HepG2 (cell line): Measurements from ENCODE around the gene ANTXR1. TPM values are rescaled to one million over a fixed set of nuclear protein-coding genes. Genes with fewer than 3 reads are reported as not detected.

Experiments used
- BHLHE40 ChIP-seq: IDR thresholded peaks from 2 replicates; pipeline ENCODE4 v1.6.1; 2011; ENCODE audit warnings: low read length, improper control_type of control experiment
- GATAD2A ChIP-seq: IDR thresholded peaks from 2 replicates; pipeline ENCODE4 v1.6.1; 2016
- HNF4G ChIP-seq, 2 experiments: sonication (generic) in 1 of 2; formaldehyde crosslinking in 1 of 2; IDR thresholded peaks; 2 replicates each; pipeline versions ENCODE4 v1.4.0 to v1.6.1; 2011 to 2020; ENCODE audit warnings: borderline replicate concordance in 2 of 2, low read depth in 2 of 2, mild to moderate bottlenecking in 2 of 2, low read length in 1 of 2, missing genetic modification reagents in 1 of 2, moderate library complexity in 1 of 2
- MEF2D ChIP-seq: sonication (generic); formaldehyde crosslinking; IDR thresholded peaks from 2 replicates; pipeline ENCODE4 v1.5.1; 2020; ENCODE audit warnings: mild to moderate bottlenecking, missing genetic modification reagents
- RFX1 ChIP-seq: fragments of 450-650 bp; IDR thresholded peaks from 2 replicates; pipeline ENCODE4 v1.6.1; 2017
- RXRB ChIP-seq: IDR thresholded peaks from 2 replicates; pipeline ENCODE4 v1.6.1; 2016; ENCODE audit warnings: borderline replicate concordance, missing genetic modification reagents, missing compliant biosample characterization
- ZEB1 ChIP-seq: IDR thresholded peaks from 2 replicates; pipeline ENCODE4 v1.6.1; 2012; ENCODE audit warnings: mild to moderate bottlenecking, low read depth, inconsistent platforms; ENCODE audit not compliant: insufficient replicate concordance
- ZNF232 ChIP-seq: sonication (generic); formaldehyde crosslinking; IDR thresholded peaks from 2 replicates; pipeline ENCODE4 v1.4.0; 2020; ENCODE audit warnings: missing genetic modification reagents, borderline replicate concordance
- ZNF615 ChIP-seq: sonication (generic); formaldehyde crosslinking; IDR thresholded peaks from 2 replicates; pipeline ENCODE4 v1.5.0; 2020; ENCODE audit warnings: mild to moderate bottlenecking, missing genetic modification reagents, borderline replicate concordance
- ZNF792 ChIP-seq: IDR thresholded peaks from 2 replicates; pipeline ENCODE4 v1.6.1; 2016
- ZSCAN12 ChIP-seq: sonication (generic); formaldehyde crosslinking; IDR thresholded peaks from 2 replicates; pipeline ENCODE4 v1.9.0; 2021; ENCODE audit warnings: mild to moderate bottlenecking, missing genetic modification reagents
- polyA plus RNA-seq, 8 experiments: library from polyadenylated mRNA; depleted of rRNA in 3 of 8; stranded (reverse) in 7 of 8; unstranded in 1 of 8; fragments of >200 nt; fragmentation: Illumina TruSeq in 4 of 8; extraction: Trizol in 4 of 8; gene quantifications; 2 replicates each; pipeline versions ENCODE4 v1.2.1 to v1.2.3, GENCODE V29; 2011 to 2016; ENCODE audit warnings: low read depth in 4 of 8, missing spikeins in 1 of 8, mixed read lengths in 1 of 8; ENCODE audit not compliant: insufficient read depth in 1 of 8
- total RNA-seq, 5 experiments: library from RNA; depleted of rRNA; stranded (reverse); fragments of >200 nt; fragmentation: Illumina TruSeq; extraction: Trizol; gene quantifications; 2 replicates each; pipeline ENCODE4 v1.2.3, GENCODE V29; 2016; ENCODE audit warnings: low read depth in 1 of 5
- TF ChIP-seq, protein P1 (sequence below): sonication (generic); formaldehyde crosslinking; IDR thresholded peaks from one replicate; pipeline ENCODE4 v1.5.1; 2020; ENCODE audit warnings: mild to moderate bottlenecking, missing genetic modification reagents; ENCODE audit errors: not compliant biosample characterization
- TF ChIP-seq, protein P2 (sequence below): sonication (generic); formaldehyde crosslinking; conservative IDR thresholded peaks from 2 replicates; pipeline ENCODE4 v1.4.0; 2020; ENCODE audit warnings: missing genetic modification reagents
- TF ChIP-seq, protein P3 (sequence below): fragments of 450-650 bp; IDR thresholded peaks from 2 replicates; pipeline ENCODE4 v1.6.1; 2017
- TF ChIP-seq, protein P4 (sequence below): sonication (generic); formaldehyde crosslinking; IDR thresholded peaks from 2 replicates; pipeline ENCODE4 v1.4.0; 2020; ENCODE audit warnings: missing genetic modification reagents, borderline replicate concordance

The ANTXR1 gene
- total and polyA plus RNA-seq, 2 of the 13 experiments (the other 11 are each of a cell fraction or from before 2014, with no cell fraction given): 4.5 to 12.7 TPM

DNA sequence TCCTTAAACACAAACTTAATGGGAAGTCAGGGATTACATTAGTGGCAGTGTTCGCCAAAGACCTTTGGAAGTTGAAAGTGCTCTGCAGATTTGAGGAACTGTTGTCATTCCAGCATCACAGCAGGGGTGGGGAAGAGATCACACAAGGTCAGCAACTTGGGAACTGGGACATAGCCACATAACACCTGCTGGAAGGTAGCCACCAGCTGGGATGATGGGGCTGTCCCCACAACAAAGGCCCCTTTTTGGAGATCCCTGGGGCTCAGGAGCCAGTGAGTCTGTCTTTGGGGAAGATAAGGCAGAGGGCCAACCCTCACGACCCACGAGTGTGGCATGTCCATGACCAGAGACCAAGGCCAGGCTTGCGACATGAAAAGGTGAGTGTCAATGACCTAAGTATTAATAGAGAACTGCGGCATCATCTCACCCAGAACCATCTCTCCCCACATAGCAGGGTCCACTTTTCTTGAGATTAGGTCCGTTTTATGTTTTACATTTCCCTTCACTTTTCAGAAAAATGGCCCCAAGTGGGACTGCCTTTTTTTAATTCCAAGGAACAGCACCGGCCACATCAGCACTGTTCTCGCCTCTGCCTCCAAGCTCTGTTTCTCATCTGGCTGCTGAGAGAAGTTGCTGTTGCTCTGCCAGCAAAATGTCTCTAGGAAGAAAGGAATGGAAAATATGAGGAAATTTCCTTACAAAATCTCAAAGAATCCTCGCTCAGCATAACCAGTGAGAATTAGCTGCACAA is 267.1 kb downstream of the ANTXR1 start (continued):
- TF ChIP-seq, protein P1, sequence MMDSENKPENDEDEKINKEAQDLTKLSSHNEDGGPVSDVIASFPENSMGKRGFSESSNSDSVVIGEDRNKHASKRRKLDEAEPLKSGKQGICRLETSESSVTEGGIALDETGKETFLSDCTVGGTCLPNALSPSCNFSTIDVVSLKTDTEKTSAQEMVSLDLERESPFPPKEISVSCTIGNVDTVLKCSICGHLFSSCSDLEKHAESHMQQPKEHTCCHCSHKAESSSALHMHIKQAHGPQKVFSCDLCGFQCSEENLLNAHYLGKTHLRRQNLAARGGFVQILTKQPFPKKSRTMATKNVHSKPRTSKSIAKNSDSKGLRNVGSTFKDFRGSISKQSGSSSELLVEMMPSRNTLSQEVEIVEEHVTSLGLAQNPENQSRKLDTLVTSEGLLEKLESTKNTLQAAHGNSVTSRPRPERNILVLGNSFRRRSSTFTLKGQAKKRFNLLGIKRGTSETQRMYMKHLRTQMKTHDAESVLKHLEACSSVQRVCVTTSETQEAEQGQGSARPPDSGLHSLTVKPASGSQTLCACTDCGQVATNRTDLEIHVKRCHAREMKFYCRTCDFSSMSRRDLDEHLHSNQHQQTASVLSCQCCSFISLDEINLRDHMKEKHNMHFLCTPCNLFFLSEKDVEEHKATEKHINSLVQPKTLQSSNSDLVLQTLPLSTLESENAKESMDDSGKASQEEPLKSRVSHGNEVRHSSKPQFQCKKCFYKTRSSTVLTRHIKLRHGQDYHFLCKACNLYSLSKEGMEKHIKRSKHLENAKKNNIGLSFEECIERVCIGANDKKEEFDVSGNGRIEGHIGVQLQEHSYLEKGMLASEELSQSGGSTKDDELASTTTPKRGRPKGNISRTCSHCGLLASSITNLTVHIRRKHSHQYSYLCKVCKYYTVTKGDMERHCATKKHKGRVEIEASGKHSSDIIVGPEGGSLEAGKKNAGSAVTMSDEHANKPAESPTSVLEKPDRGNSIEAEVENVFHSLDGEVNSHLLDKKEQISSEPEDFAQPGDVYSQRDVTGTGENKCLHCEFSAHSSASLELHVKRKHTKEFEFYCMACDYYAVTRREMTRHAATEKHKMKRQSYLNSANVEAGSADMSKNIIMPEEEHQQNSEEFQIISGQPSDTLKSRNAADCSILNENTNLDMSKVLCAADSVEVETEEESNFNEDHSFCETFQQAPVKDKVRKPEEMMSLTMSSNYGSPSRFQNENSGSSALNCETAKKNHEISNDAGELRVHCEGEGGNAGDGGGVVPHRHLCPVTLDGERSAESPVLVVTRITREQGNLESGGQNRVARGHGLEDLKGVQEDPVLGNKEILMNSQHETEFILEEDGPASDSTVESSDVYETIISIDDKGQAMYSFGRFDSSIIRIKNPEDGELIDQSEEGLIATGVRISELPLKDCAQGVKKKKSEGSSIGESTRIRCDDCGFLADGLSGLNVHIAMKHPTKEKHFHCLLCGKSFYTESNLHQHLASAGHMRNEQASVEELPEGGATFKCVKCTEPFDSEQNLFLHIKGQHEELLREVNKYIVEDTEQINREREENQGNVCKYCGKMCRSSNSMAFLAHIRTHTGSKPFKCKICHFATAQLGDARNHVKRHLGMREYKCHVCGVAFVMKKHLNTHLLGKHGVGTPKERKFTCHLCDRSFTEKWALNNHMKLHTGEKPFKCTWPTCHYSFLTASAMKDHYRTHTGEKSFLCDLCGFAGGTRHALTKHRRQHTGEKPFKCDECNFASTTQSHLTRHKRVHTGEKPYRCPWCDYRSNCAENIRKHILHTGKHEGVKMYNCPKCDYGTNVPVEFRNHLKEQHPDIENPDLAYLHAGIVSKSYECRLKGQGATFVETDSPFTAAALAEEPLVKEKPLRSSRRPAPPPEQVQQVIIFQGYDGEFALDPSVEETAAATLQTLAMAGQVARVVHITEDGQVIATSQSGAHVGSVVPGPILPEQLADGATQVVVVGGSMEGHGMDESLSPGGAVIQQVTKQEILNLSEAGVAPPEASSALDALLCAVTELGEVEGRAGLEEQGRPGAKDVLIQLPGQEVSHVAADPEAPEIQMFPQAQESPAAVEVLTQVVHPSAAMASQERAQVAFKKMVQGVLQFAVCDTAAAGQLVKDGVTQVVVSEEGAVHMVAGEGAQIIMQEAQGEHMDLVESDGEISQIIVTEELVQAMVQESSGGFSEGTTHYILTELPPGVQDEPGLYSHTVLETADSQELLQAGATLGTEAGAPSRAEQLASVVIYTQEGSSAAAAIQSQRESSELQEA: no peak
- TF ChIP-seq, protein P2, sequence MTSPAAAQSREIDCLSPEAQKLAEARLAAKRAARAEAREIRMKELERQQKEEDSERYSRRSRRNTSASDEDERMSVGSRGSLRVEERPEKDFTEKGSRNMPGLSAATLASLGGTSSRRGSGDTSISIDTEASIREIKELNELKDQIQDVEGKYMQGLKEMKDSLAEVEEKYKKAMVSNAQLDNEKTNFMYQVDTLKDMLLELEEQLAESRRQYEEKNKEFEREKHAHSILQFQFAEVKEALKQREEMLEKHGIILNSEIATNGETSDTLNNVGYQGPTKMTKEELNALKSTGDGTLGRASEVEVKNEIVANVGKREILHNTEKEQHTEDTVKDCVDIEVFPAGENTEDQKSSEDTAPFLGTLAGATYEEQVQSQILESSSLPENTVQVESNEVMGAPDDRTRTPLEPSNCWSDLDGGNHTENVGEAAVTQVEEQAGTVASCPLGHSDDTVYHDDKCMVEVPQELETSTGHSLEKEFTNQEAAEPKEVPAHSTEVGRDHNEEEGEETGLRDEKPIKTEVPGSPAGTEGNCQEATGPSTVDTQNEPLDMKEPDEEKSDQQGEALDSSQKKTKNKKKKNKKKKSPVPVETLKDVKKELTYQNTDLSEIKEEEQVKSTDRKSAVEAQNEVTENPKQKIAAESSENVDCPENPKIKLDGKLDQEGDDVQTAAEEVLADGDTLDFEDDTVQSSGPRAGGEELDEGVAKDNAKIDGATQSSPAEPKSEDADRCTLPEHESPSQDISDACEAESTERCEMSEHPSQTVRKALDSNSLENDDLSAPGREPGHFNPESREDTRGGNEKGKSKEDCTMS (CRISPR knock-in tag): no peak
- TF ChIP-seq HNF4G (IDR thresholded peaks at IDR 0.05; ENCODE audit: borderline replicate concordance, low read depth, low read length) (peak; percentile 57; the same call in 1 of the 2 replicates), HNF4G (CRISPR knock-in tag; IDR thresholded peaks at IDR 0.05; ENCODE audit: borderline replicate concordance, low read depth) (0 out of 2 replicates have a peak, but pooled peaks have one; percentile 63), GATAD2A (CRISPR knock-in tag) (peak; percentile 88), BHLHE40 (no peak), RFX1 (no peak), ZSCAN12 (CRISPR knock-in tag) (no peak), RXRB (CRISPR knock-in tag) (peak; percentile 86), ZNF792 (CRISPR knock-in tag) (peak; percentile 39; the same call in 1 of the 2 replicates), ZEB1 (peak; percentile 85), ZNF232 (CRISPR knock-in tag) (no peak), MEF2D (CRISPR knock-in tag) (no peak), ZNF615 (CRISPR knock-in tag) (no peak)
- TF ChIP-seq, protein P3, sequence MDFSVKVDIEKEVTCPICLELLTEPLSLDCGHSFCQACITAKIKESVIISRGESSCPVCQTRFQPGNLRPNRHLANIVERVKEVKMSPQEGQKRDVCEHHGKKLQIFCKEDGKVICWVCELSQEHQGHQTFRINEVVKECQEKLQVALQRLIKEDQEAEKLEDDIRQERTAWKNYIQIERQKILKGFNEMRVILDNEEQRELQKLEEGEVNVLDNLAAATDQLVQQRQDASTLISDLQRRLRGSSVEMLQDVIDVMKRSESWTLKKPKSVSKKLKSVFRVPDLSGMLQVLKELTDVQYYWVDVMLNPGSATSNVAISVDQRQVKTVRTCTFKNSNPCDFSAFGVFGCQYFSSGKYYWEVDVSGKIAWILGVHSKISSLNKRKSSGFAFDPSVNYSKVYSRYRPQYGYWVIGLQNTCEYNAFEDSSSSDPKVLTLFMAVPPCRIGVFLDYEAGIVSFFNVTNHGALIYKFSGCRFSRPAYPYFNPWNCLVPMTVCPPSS: no peak
- TF ChIP-seq, protein P4, sequence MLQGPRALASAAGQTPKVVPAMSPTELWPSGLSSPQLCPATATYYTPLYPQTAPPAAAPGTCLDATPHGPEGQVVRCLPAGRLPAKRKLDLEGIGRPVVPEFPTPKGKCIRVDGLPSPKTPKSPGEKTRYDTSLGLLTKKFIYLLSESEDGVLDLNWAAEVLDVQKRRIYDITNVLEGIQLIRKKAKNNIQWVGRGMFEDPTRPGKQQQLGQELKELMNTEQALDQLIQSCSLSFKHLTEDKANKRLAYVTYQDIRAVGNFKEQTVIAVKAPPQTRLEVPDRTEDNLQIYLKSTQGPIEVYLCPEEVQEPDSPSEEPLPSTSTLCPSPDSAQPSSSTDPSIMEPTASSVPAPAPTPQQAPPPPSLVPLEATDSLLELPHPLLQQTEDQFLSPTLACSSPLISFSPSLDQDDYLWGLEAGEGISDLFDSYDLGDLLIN (CRISPR knock-in tag): no peak
